ENCODE measurements around the gene SLC5A10.
A peak's percentile ranks its signal among the peaks of the same experiment; 100 is the strongest.
"Not testable (repeated sequence)": the region's sequence is repeated elsewhere in the genome, so short reads cannot be mapped to it uniquely, and the experiment has no call there.

The SLC5A10 gene

DNA sequence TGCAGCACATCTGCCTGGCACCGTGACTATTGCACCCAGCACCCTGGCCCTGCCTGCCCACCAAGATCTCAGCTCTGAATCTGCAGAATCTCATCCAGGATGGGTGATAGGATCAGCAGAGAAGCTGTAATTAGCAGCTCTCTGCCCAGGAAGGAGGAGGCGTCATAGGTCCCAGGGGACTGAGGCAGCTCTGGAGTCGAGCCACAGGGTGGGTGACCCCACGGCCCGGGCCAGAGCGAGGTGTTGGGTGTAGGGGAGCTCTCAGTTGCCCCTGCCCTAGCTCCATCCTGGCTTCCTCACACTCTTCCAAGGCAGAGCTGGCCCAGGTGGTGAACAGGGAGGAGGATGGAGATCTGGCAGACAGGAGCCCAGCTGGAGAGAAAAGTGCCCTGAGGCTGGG, 70.8 kb downstream of the SLC5A10 start:
- peaks cover 7% of the 10 kb centered on the region for H3K27me3 Mint-ChIP-seq (ENCODE audit: low read depth, poor library complexity)
- DNase-seq: no peak
- no peak overlapping the region for H3K4me3 Mint-ChIP-seq
- peaks cover 23% of the 10 kb centered on the region for H3K4me1 Mint-ChIP-seq
- TF ChIP-seq, protein P1, sequence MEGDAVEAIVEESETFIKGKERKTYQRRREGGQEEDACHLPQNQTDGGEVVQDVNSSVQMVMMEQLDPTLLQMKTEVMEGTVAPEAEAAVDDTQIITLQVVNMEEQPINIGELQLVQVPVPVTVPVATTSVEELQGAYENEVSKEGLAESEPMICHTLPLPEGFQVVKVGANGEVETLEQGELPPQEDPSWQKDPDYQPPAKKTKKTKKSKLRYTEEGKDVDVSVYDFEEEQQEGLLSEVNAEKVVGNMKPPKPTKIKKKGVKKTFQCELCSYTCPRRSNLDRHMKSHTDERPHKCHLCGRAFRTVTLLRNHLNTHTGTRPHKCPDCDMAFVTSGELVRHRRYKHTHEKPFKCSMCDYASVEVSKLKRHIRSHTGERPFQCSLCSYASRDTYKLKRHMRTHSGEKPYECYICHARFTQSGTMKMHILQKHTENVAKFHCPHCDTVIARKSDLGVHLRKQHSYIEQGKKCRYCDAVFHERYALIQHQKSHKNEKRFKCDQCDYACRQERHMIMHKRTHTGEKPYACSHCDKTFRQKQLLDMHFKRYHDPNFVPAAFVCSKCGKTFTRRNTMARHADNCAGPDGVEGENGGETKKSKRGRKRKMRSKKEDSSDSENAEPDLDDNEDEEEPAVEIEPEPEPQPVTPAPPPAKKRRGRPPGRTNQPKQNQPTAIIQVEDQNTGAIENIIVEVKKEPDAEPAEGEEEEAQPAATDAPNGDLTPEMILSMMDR (IDR thresholded peaks at IDR 0.05): no peak
- no peaks in the 10 kb centered on the region for H3K9me3 Mint-ChIP-seq
- H3K27ac Mint-ChIP-seq: no peak overlapping the region
- no peaks in the 10 kb centered on the region for H3K36me3 Mint-ChIP-seq (ENCODE audit: low read depth)

DNA sequence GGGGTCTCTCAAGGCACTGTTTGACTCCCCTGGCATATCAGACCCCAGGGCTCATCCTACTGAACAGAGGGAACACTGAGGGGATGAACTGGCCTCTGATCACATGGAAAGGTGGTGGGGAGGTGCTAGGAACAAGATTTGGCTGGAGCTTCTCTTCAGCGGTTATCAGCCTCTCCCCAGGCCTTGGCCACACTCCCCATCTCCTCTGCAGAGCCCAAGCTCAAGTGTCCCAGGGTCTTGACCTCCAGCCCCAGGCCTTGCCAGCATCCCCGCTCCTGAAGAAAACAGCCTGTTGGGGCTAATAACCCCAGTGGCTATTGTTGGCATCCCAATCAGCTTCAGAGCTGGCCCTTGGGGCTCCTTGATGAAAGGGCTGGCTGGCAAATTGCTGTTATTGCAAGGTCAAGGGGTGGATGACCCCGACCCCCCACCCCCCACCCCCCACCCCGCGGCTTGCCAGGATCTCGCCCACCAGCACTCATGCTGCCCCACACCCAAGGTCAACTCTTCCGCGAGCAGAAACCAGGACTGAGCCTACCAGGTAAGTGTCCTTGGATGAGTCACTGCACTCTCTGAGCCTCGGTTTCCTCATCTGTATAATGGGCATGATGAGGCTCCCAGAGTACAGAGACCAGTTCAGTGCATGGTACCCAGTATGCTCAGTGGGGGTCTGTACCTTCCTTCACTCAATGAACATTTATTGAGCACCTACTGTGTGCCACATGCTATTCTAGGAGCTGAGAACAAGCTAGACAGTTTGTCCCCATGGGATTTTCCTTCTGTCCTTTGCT, 71.4 kb downstream of the SLC5A10 start:
- no peak overlapping the region for H3K4me3 Mint-ChIP-seq
- H3K9me3 Mint-ChIP-seq: no peaks in the 10 kb centered on the region
- H3K4me1 Mint-ChIP-seq: peaks cover 23% of the 10 kb centered on the region
- H3K27ac Mint-ChIP-seq: no peak overlapping the region
- no peaks in the 10 kb centered on the region for H3K36me3 Mint-ChIP-seq (ENCODE audit: low read depth)
- DNase-seq: no peak
- TF ChIP-seq, protein P1 (IDR thresholded peaks at IDR 0.05): no peak
- H3K27me3 Mint-ChIP-seq (ENCODE audit: low read depth, poor library complexity): peaks cover 7% of the 10 kb centered on the region

DNA sequence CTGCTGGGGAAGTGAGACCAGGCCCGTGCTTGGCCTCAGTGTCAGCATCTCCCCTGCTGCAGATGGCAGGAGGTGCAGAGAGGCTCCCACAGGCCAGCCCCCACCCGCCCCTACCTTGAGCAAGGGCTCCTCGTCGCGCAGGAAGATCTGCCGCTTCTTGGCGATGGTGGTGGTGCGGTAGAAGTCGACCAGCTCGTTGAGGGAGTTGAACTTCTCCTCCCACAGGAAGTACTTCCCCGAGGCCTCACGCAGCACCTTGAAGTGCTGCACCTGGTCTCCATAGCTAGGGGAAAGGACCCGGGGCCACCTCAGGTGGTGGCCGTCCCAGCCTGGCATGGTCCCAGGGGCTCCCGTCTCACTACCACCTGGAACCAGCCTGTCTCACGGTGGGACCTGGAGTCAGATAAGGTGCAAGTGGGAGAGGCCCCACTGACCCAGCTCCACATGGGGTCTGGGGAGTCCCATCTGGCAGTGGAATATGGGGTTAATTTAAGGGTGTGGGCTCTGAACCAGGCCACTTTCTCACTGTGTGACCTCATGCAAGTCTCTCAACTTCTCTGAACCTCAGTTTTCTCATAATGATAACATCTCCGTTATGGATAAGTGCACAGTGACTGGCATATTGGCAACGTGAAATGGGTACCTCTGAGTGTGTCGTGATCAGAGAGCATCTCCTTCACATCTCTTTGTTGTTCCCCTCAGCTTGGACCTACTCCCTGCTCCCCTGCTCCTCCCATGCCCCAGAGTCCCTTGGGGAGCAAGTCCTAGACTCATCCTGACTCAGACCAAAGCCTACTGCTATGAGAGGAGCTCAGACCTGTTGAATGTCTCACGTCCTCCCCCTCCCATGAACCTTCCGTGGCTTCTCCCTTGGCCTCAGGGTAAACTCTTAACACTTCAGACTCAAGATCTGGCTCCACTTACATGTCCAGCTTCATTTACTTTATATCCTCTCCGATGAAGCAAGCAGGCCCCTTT, 72.4 kb downstream of the SLC5A10 start:
- Mint-ChIP-seq H3K27me3 (ENCODE audit: low read depth, poor library complexity) (peaks cover 3% of the 10 kb centered on the region), H3K27ac (peak overlapping the region; percentile 31), H3K36me3 (ENCODE audit: low read depth) (no peaks in the 10 kb centered on the region)

DNA sequence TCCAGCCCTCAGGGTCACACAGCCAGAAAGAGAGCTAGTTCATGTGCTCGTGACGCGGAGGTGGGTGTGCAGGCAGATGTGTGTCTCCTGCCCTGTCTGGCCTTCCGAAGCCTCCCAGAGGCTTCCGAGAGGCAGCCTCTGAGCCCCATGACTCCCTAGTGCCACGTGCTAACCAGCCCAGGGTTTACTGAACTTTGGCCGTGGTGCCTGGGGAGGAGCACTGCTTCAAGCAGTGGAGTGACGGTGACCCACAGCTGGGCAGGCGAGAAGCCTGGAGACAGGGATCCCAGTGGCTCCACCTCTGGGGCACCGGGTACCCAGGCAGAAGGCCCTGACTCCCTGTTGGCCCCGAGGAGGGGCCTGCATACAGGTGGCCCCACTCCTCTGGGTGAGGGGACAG, 76.7 kb downstream of the SLC5A10 start:
- not testable (repeated sequence) for DNase-seq; H3K36me3 Mint-ChIP-seq (ENCODE audit: low read depth); H3K4me3 Mint-ChIP-seq; H3K27ac Mint-ChIP-seq; H3K9me3 Mint-ChIP-seq; H3K27me3 Mint-ChIP-seq (ENCODE audit: low read depth, poor library complexity)
- peaks cover 11% of the 10 kb centered on the region for H3K4me1 Mint-ChIP-seq

More for the DNA sequence above, 72.4 kb downstream of the SLC5A10 start:
- TF ChIP-seq, protein P1 (IDR thresholded peaks at IDR 0.05): no peak
- no peak overlapping the region for H3K4me3 Mint-ChIP-seq
- peaks cover 16% of the 10 kb centered on the region for H3K4me1 Mint-ChIP-seq
- peak; percentile 0 for DNase-seq
- H3K9me3 Mint-ChIP-seq: no peaks in the 10 kb centered on the region

DNA sequence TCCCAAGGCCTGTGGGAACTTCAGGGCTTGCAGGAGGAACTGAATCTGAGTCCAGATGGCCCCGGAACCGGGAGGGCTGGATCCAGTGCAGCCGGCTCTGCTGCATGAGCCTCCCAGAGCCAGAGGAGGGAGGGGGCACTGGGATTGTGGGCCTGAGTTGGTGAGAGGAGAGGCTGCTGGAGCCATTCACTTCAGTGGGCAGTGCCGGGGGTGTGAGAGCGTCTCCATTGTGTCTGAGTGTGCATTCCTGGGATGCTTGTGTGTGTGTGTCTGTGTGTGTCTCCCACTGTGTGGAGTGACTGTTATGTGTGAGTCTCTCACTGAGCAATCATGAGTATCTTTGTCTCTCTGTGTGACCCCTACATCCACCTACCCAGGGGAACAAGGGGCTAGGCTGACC, 77.8 kb downstream of the SLC5A10 start:
- H3K27ac Mint-ChIP-seq, H3K9me3 Mint-ChIP-seq: not testable (repeated sequence)

DNA sequence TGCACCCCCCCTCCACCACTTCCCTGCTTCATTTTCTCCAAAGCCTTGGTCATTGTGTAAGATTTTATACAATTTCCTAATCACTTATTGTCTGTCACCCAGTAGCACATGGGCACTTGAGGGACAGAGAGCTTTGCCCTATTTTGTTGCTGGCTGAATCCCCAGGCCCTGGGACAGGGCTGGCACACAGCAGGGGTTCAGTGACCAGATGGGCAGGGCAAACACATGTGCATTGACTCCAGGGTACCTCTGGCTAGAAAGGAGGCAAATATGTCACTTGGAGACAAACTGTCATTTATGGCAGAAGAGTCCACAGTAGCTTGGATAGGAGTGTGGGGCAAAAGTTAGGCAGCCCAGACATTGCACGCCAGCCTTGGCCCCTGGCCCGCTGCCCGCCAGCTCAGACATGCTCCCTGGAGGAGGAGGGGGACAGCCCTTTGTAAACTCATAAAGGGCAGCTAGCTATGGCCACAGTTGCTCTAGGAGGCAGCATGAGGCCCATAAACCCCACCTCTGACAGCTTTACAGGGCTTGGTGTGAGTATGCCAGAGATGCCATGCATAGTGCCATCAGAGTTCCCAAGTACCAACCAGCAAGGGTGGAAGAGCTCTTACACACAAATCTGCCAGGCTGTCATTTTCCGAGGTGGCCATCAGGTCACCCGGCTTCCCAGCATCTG, 78.9 kb downstream of the SLC5A10 start:
- not testable (repeated sequence) for H3K9me3 Mint-ChIP-seq; H3K36me3 Mint-ChIP-seq (ENCODE audit: low read depth); H3K27me3 Mint-ChIP-seq (ENCODE audit: low read depth, poor library complexity); H3K4me1 Mint-ChIP-seq; H3K27ac Mint-ChIP-seq; H3K4me3 Mint-ChIP-seq; DNase-seq

More for the DNA sequence above, 77.8 kb downstream of the SLC5A10 start:
- not testable (repeated sequence) for DNase-seq; H3K27me3 Mint-ChIP-seq (ENCODE audit: low read depth, poor library complexity); H3K4me1 Mint-ChIP-seq; H3K4me3 Mint-ChIP-seq; H3K36me3 Mint-ChIP-seq (ENCODE audit: low read depth)

DNA sequence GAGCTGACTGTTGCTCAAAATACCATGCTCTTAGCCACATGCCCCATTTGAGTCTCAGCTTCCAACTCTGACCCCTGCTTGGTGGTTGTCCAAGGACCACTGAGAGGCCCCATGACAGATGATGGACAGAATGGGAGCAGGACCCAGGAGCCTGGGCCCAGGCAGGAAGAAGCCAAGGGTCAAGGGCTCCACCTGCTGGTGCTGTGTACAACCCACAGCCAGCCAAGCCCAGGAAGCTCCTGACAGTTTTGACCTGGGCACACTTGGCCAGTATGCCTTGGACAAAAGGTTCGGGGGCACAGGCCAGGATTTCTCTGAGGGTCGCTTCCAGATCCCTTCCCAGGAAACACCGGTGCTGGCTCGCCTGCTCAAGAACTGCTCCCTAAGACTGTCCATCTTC, 79.8 kb downstream of the SLC5A10 start:
- not testable (repeated sequence) for H3K36me3 Mint-ChIP-seq (ENCODE audit: low read depth); H3K9me3 Mint-ChIP-seq; H3K4me3 Mint-ChIP-seq; H3K27me3 Mint-ChIP-seq (ENCODE audit: low read depth, poor library complexity); H3K4me1 Mint-ChIP-seq; H3K27ac Mint-ChIP-seq
- TF ChIP-seq, protein P1 (IDR thresholded peaks at IDR 0.05): peak; percentile 25
- DNase-seq: peak; percentile 74

DNA sequence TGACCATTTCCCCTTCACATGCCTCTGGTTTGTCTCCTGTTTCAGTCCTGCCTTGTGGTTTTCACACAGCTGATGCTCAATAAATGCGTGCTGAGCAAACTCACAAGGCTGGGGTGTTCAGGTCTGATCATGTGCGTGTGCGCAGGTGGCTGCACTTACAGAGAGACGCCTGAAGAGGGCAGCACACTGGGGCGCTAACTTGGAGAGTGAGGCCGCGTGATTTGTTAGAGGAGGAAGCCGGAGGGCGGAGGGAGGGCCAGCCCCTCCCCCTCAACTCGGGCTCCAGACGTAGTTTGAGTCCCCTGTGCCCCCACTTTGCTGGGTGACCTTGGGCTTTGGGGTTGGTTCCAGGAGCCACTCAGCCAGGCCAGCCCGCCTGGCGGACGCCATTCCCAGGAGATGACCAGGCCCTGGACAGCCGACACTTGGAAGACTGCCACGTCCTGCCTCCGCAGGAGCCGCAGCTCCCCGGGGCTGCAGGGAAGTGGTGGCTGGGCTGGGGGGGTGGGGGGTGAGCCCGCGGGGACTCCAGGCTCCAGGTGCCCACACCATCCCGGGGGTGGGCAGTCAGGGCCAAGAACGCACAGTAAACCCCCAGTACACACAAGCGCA, 80.5 kb downstream of the SLC5A10 start:
- not testable (repeated sequence) for H3K4me3 Mint-ChIP-seq; H3K9me3 Mint-ChIP-seq; H3K36me3 Mint-ChIP-seq (ENCODE audit: low read depth); H3K27ac Mint-ChIP-seq; DNase-seq; H3K27me3 Mint-ChIP-seq (ENCODE audit: low read depth, poor library complexity); H3K4me1 Mint-ChIP-seq

DNA sequence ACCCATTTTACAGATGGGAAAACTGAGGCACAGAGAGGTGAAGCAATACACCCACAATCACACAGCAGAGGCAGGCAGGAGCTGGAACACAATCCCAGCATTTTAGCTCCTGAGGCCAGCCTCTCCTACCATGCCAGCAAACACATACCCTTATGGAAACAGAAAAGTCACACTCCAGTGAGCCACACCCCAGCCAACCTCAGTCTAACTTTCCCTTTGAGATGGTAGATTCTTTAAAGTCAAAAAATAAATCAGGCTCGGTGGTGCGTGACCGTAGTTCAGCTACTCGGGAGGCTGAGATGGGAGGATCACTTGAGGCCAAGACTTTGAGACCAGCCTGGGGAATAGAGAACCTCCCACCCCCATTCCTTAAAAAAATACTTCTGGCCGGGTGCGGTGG, 84.2 kb downstream of the SLC5A10 start:
- not testable (repeated sequence) for H3K4me1 Mint-ChIP-seq; H3K4me3 Mint-ChIP-seq; H3K27me3 Mint-ChIP-seq (ENCODE audit: low read depth, poor library complexity); H3K36me3 Mint-ChIP-seq (ENCODE audit: low read depth); DNase-seq; H3K27ac Mint-ChIP-seq; H3K9me3 Mint-ChIP-seq

Measured in nephron progenitor cell (in vitro differentiated cells).